Right atrium auricular region (tissue), 2 donors: ENCODE measurements around the gene PCGF3. TPM values are rescaled to one million over a fixed set of nuclear protein-coding genes. Genes with fewer than 3 reads are reported as not detected.
A peak's percentile ranks its signal among the peaks of the same experiment; 100 is the strongest.

ENCODE experiments used
- DNase-seq: peaks from one replicate; pipeline ENCODE4 v3.0.0-alpha.2; 2019; ENCODE audit warnings: low spot score
- H3K27ac ChIP-seq, 2 donors: fragments of 200-600 bp; sonication (generic); 1 replicate in 1 of 2; 2 replicates in 1 of 2; pipeline ENCODE4 v1.5.1; 2016 to 2019
- H3K27me3 ChIP-seq, 2 donors: fragments of 200-600 bp; sonication (generic); one replicate each; pipeline versions ENCODE4 v1.5.1 to v1.6.0; 2017 to 2019
- H3K36me3 ChIP-seq: fragments of 200-600 bp; sonication (generic); one replicate; pipeline ENCODE4 v1.5.1; 2016
- H3K4me1 ChIP-seq, 2 donors: fragments of 200-600 bp; sonication (generic); one replicate each; pipeline versions ENCODE4 v1.5.1 to v1.6.0; 2017 to 2019
- H3K4me3 ChIP-seq, 2 donors: fragments of 200-600 bp; sonication (generic); 1 replicate in 1 of 2; 2 replicates in 1 of 2; pipeline ENCODE4 v1.5.1; 2017 to 2019; ENCODE audit warnings: mild to moderate bottlenecking in 1 of 2, moderate library complexity in 1 of 2
- H3K9me3 ChIP-seq, 2 donors: fragments of 200-600 bp; sonication (generic); one replicate each; pipeline ENCODE4 v1.5.1; 2019
- CTCF ChIP-seq, 2 donors: fragments of 200-600 bp; sonication (generic); IDR thresholded peaks; one replicate each; pipeline ENCODE4 v1.5.1; 2019; ENCODE audit warnings: antibody characterized with exemption in 2 of 2
- total RNA-seq, 2 donors: library from RNA; depleted of rRNA; stranded (reverse); fragments of >200 nt; gene quantifications; one replicate each; pipeline ENCODE4 v1.1.0, GENCODE V29; 2016

The PCGF3 gene
- total RNA-seq, 2 donors from 2014 or later, result 17.9 to 22.6 TPM

DNA sequence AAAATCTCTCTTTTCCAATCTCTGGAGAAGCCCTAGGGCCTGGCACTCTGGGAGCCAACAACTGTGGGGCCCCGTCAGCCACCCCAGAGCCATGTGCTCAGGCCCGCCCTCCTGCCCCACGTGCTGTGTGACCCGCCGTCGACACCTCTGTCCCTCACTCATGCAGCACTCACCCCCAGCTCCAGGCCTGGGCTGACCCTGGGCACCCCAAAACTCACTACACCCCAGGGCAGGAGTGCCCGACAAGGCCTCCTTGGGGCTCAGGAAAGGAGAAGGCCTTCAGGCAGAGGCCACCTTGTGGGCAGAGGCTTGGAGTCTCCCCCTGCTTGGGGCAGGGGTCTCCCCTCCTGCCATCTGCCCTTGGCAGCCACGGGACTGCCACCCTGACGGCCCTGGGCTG is 25.5 kb upstream of the PCGF3 start:
- no peak for DNase-seq
- TF ChIP-seq CTCF (IDR thresholded peaks at IDR 0.05), result no peak
- Histone ChIP-seq H3K4me3 (no peak overlapping the region), H3K4me1 (peaks cover 0 to 42% of the 10 kb centered on the region in 2 donors), H3K36me3 (no peaks in the 10 kb centered on the region), H3K27me3 (no peaks in the 10 kb centered on the region), H3K27ac (no peak overlapping the region), H3K9me3 (no peaks in the 10 kb centered on the region)

GRCh38 chr4:680551-680927 is 25.1 kb upstream of the PCGF3 start:
- Histone ChIP-seq H3K4me1 (peaks cover 0 to 38% of the 10 kb centered on the region in 2 donors), H3K27me3 (no peaks in the 10 kb centered on the region), H3K27ac (peak overlapping the region in 1 of 2 donors; percentile 66), H3K36me3 (no peaks in the 10 kb centered on the region), H3K9me3 (no peaks in the 10 kb centered on the region), H3K4me3 (peak overlapping the region; percentile 51 to 65)
- no peak for TF ChIP-seq CTCF (IDR thresholded peaks at IDR 0.05)
- no peak for DNase-seq

- Histone ChIP-seq H3K36me3 (no peaks in the 10 kb centered on the region), H3K4me3 (peak overlapping the region; percentile 51 to 65), H3K27me3 (no peaks in the 10 kb centered on the region), H3K9me3 (no peaks in the 10 kb centered on the region), H3K4me1 (peaks cover 0 to 32% of the 10 kb centered on the region in 2 donors), H3K27ac (peak overlapping the region in 1 of 2 donors; percentile 66)
- no peak for TF ChIP-seq CTCF (IDR thresholded peaks at IDR 0.05)
- no peak for DNase-seq
Observed at GRCh38 chr4:680928-681645, 24.5 kb upstream of the PCGF3 start.

- no peaks in the 10 kb centered on the region for H3K36me3 ChIP-seq
- DNase-seq, result no peak
- H3K27ac ChIP-seq, result no peak overlapping the region
- TF ChIP-seq CTCF (IDR thresholded peaks at IDR 0.05), result no peak
- peaks cover 0 to 32% of the 10 kb centered on the region in 2 donors for H3K4me1 ChIP-seq
- no peaks in the 10 kb centered on the region for H3K27me3 ChIP-seq
- no peaks in the 10 kb centered on the region for H3K9me3 ChIP-seq
- H3K4me3 ChIP-seq, result no peak overlapping the region
Observed at GRCh38 chr4:681736-682451, 23.7 kb upstream of the PCGF3 start.

DNA sequence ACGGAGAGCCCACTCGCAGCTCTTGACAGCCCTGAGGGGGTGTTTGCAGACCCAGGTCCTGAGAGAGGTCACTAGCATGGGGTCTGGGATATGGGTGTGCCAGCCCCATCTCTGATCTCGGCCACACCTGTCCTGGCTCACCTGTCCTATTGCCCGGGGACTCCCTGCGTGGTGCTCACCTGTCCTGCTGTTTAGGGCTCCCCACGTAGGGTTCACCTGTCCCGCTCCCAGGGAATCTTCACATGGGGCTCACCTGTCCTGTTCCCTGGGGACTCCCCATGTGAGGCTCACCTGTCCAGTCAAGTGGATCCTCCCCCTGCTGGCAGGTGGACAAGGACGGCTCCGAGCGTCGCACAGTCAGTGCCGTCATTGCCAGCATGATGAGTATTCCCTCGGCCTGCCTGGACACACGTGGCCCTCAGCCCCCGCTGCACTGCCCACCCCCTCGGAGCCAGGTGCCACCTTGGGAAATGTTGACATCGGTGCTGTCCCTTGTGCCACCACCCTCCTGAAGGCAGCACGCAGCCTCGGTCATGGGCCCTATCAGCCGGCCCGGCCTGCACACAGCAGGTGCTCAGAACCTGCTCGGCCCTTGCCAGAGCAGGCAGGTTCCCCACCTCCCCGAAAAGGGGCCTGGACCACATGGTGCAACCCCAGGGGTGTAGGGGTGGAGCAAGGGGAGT is 23.0 kb upstream of the PCGF3 start:
- H3K4me1 ChIP-seq, result peaks cover 0 to 39% of the 10 kb centered on the region in 2 donors
- no peaks in the 10 kb centered on the region for H3K27me3 ChIP-seq
- no peaks in the 10 kb centered on the region for H3K9me3 ChIP-seq
- no peak overlapping the region for H3K4me3 ChIP-seq
- no peak for DNase-seq
- TF ChIP-seq CTCF (IDR thresholded peaks at IDR 0.05), result no peak
- H3K27ac ChIP-seq, result no peak overlapping the region
- no peaks in the 10 kb centered on the region for H3K36me3 ChIP-seq
